OCI-LY3 (cell line): ENCODE measurements around the gene NOTCH2NLA.
"Not testable (repeated sequence)": the region's sequence is repeated elsewhere in the genome, so short reads cannot be mapped to it uniquely, and the experiment has no call there.

ENCODE experiments used
- EZH2phosphoT487 ChIP-seq: fragments of 200-600 bp; shearing (Covaris generic); IDR thresholded peaks from 2 replicates; pipeline ENCODE4 v1.6.1; 2018; ENCODE audit warnings: antibody characterized with exemption, mixed run types, low read depth
- TF ChIP-seq, protein P1 (sequence below): fragments of 200-600, 300-600 bp; sonication (generic); IDR thresholded peaks from 2 replicates; pipeline ENCODE4 v1.5.1; 2014; ENCODE audit warnings: antibody characterized with exemption, low read length, low read depth

DNA sequence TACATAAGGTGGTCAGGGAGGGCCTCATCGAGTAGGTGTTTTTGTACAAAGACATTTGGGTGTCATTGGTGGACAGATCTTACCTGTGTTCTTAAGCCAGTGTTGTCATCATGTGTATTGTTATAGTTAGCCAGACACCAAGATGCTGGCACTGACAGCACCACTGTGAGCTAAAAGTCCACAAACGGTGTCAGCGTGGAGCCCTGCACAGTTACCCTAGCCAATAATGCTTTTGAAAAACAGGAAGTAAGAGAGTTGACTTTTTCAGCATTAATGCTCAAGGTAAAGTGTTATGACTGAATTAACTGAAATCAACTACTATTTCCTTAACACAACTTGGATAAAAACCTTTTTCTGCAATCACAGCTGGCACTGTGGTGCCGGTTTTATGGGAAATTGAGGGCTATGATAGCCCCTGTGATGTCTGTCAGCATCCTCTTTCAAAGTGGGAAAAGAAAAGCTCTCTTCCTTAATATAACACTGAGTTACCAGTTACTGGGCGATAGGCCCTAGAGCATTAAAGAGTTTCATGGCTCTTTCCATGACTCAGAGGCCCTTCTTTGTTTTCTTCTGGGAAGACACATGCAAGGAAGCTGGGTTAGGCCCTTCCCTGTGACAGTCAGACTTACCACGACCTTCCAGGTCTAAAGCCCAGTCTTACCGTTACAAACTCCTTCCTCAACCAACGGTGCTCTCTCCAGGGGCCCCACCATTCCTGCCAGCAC lies 31.3 kb upstream of the NOTCH2NLA start:
- TF ChIP-seq, protein P1, sequence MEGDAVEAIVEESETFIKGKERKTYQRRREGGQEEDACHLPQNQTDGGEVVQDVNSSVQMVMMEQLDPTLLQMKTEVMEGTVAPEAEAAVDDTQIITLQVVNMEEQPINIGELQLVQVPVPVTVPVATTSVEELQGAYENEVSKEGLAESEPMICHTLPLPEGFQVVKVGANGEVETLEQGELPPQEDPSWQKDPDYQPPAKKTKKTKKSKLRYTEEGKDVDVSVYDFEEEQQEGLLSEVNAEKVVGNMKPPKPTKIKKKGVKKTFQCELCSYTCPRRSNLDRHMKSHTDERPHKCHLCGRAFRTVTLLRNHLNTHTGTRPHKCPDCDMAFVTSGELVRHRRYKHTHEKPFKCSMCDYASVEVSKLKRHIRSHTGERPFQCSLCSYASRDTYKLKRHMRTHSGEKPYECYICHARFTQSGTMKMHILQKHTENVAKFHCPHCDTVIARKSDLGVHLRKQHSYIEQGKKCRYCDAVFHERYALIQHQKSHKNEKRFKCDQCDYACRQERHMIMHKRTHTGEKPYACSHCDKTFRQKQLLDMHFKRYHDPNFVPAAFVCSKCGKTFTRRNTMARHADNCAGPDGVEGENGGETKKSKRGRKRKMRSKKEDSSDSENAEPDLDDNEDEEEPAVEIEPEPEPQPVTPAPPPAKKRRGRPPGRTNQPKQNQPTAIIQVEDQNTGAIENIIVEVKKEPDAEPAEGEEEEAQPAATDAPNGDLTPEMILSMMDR = not testable (repeated sequence)
- TF ChIP-seq EZH2phosphoT487 = not testable (repeated sequence)
